Measurements from ENCODE around the gene GABRB1. TPM values are rescaled to one million over a fixed set of nuclear protein-coding genes. Genes with fewer than 3 reads are reported as not detected.

GABRB1 gene
- total RNA-seq, 2 experiments from 2014 or later, result not detected

DNA sequence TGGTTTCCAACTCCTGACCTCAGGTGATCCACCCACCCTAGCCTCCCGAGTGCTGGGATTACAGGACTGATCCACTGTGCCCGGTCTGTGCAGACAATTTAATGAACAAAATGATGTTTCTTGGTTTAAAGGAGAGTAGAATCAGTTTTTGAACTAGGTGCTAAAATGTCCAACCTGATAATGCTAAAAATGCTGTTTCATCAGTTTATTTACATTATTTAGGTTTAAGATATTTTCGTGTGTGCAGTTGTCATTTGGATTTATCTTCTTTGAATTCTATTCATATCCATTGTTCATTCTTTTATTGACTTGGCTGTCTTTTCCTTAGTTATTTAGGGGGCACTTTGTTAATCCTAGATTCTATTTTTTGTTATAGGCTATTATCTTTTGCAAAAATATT lies 18.0 kb upstream of the GABRB1 start:
- Histone ChIP-seq H3K9me3 (ENCODE audit: low read length) (no peaks in the 10 kb centered on the region), H4K20me1 (ENCODE audit: insufficient read depth, low read length) (no peaks in the 10 kb centered on the region), H3K4me2 (ENCODE audit: low read length) (no peak overlapping the region), H3K4me1 (ENCODE audit: insufficient read depth, low read length, poor library complexity, severe bottlenecking) (no peaks in the 10 kb centered on the region), H3K4me3 (ENCODE audit: low read depth, low read length, poor library complexity, severe bottlenecking) (no peak overlapping the region), H3K27ac (ENCODE audit: low read depth, low read length, poor library complexity, severe bottlenecking) (no peak overlapping the region), H3K79me2 (ENCODE audit: insufficient read depth, low read depth, low read length) (no peaks in the 10 kb centered on the region), H2AFZ (ENCODE audit: low read length) (no peak overlapping the region), H3K36me3 (ENCODE audit: insufficient read depth, low read length) (no peaks in the 10 kb centered on the region), H3K9me2 (ENCODE audit: insufficient read depth, low read length) (no peaks in the 10 kb centered on the region)
- ChIA-PET CTCF (ENCODE audit: unreplicated experiment) (no interaction called here), POLR2A (no interaction called here)
- TF ChIP-seq, protein P1, sequence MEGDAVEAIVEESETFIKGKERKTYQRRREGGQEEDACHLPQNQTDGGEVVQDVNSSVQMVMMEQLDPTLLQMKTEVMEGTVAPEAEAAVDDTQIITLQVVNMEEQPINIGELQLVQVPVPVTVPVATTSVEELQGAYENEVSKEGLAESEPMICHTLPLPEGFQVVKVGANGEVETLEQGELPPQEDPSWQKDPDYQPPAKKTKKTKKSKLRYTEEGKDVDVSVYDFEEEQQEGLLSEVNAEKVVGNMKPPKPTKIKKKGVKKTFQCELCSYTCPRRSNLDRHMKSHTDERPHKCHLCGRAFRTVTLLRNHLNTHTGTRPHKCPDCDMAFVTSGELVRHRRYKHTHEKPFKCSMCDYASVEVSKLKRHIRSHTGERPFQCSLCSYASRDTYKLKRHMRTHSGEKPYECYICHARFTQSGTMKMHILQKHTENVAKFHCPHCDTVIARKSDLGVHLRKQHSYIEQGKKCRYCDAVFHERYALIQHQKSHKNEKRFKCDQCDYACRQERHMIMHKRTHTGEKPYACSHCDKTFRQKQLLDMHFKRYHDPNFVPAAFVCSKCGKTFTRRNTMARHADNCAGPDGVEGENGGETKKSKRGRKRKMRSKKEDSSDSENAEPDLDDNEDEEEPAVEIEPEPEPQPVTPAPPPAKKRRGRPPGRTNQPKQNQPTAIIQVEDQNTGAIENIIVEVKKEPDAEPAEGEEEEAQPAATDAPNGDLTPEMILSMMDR (conservative IDR thresholded peaks at IDR 0.05; ENCODE audit: low read length), result no peak
- TF ChIP-seq EZH2phosphoT487 (IDR thresholded peaks at IDR 0.05; ENCODE audit: borderline replicate concordance, low read depth, low read length), result no peak
- intact Hi-C loops (cut with micrococcal nuclease; ENCODE audit: unreplicated experiment), result no loop called here
- no peak for DNase-seq (ENCODE audit: low spot score)
- BruUV-seq (replicated peaks), result no TSS peak

DNA sequence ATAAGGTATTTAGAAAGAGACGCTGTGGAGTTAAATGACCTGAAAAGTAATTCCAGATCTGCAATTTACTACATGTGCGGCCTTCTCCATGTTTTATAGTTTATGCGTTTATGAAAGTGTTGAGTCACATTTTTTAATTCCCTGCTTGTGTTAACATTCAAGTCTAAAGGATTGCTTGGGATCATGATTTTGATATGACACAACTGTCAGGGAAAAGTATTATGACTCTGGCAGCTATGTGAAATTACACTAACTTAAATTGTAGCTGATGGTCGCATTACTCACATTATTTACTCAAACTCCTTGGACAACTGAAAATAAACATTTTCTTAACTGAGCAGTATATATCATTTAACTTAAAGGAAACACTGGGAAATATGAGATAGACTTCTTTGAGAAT lies 14.3 kb upstream of the GABRB1 start:
- Histone ChIP-seq H3K4me2 (ENCODE audit: low read length) (no peak overlapping the region), H3K9me2 (ENCODE audit: insufficient read depth, low read length) (no peaks in the 10 kb centered on the region), H3K9me3 (ENCODE audit: low read length) (no peaks in the 10 kb centered on the region), H3K4me3 (ENCODE audit: low read depth, low read length, poor library complexity, severe bottlenecking) (no peak overlapping the region), H4K20me1 (ENCODE audit: insufficient read depth, low read length) (no peaks in the 10 kb centered on the region), H3K4me1 (ENCODE audit: insufficient read depth, low read length, poor library complexity, severe bottlenecking) (no peaks in the 10 kb centered on the region), H3K36me3 (ENCODE audit: insufficient read depth, low read length) (no peaks in the 10 kb centered on the region), H3K79me2 (ENCODE audit: insufficient read depth, low read depth, low read length) (no peaks in the 10 kb centered on the region), H3K27ac (ENCODE audit: low read depth, low read length, poor library complexity, severe bottlenecking) (no peak overlapping the region), H2AFZ (ENCODE audit: low read length) (no peak overlapping the region)
- BruUV-seq (replicated peaks), result no TSS peak
- ChIA-PET POLR2A (interaction anchor here (0.7 kb wide), 1 partner anchor 32 kb away, joined by 3 read pairs; no protein-coding TSS in a partner anchor), CTCF (ENCODE audit: unreplicated experiment) (no interaction called here)
- TF ChIP-seq, protein P1 (conservative IDR thresholded peaks at IDR 0.05; ENCODE audit: low read length), result no peak
- no peak for TF ChIP-seq EZH2phosphoT487 (IDR thresholded peaks at IDR 0.05; ENCODE audit: borderline replicate concordance, low read depth, low read length)
- intact Hi-C loops (cut with micrococcal nuclease; ENCODE audit: unreplicated experiment), result no loop called here
- DNase-seq (ENCODE audit: low spot score), result no peak

DNA sequence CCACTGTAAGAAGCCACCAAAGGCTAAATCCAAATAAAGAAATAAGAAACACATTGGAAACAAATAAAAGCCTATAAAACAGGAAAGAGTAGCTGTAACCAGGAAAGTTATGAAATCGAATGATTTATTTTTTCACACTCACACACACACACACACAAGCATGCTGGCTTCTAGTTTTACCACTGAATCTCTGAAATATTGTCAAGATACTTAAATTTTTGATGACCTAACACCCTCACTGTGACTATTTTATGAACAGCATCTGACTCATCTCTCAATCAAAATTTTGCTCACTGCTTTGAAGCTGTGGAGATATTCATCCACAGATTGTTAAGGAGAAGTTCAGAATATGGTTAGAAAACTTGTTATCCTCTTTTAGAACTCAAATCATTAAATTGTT lies 13.9 kb upstream of the GABRB1 start:
- intact Hi-C loops (cut with micrococcal nuclease; ENCODE audit: unreplicated experiment), result no loop called here
- H3K4me1 ChIP-seq (ENCODE audit: insufficient read depth, low read length, poor library complexity, severe bottlenecking), result no peaks in the 10 kb centered on the region
- DNase-seq (ENCODE audit: low spot score), result no peak
- CTCF ChIA-PET (ENCODE audit: unreplicated experiment), result no interaction called here
- H3K9me3 ChIP-seq (ENCODE audit: low read length), result no peaks in the 10 kb centered on the region
- no peak overlapping the region for H3K4me2 ChIP-seq (ENCODE audit: low read length)
- POLR2A ChIA-PET, result interaction anchor here (0.7 kb wide), 1 partner anchor 31 kb away, joined by 3 read pairs; no protein-coding TSS in a partner anchor
- H3K36me3 ChIP-seq (ENCODE audit: insufficient read depth, low read length), result no peaks in the 10 kb centered on the region
- no peaks in the 10 kb centered on the region for H4K20me1 ChIP-seq (ENCODE audit: insufficient read depth, low read length)
- H3K9me2 ChIP-seq (ENCODE audit: insufficient read depth, low read length), result no peaks in the 10 kb centered on the region
- no peak overlapping the region for H3K27ac ChIP-seq (ENCODE audit: low read depth, low read length, poor library complexity, severe bottlenecking)
- H3K79me2 ChIP-seq (ENCODE audit: insufficient read depth, low read depth, low read length), result no peaks in the 10 kb centered on the region
- no peak overlapping the region for H2AFZ ChIP-seq (ENCODE audit: low read length)
- H3K4me3 ChIP-seq (ENCODE audit: low read depth, low read length, poor library complexity, severe bottlenecking), result no peak overlapping the region
- BruUV-seq (replicated peaks), result no TSS peak
- no peak for TF ChIP-seq EZH2phosphoT487 (IDR thresholded peaks at IDR 0.05; ENCODE audit: borderline replicate concordance, low read depth, low read length)
- TF ChIP-seq, protein P1 (conservative IDR thresholded peaks at IDR 0.05; ENCODE audit: low read length), result no peak
